GM18511 (cell line): ENCODE measurements around the gene VSIG8.

Source experiments
- ATAC-seq: cut with Tn5 transposase; IDR thresholded peaks from one replicate; pipeline ENCODE4 v1.9.1; 2021; ENCODE audit warnings: mild to moderate bottlenecking, moderate library complexity; ENCODE audit not compliant: unreplicated experiment

The VSIG8 gene

GRCh38 chr1:159884296-159884695 is 21.8 kb upstream of the VSIG8 start:
- no peak for ATAC-seq

- no peak for ATAC-seq
Observed at GRCh38 chr1:159883134-159883533, 20.7 kb upstream of the VSIG8 start.

GRCh38 chr1:159882527-159882862 is 20.0 kb upstream of the VSIG8 start:
- ATAC-seq: no peak

- no peak for ATAC-seq
Observed at GRCh38 chr1:159881622-159882526, 19.4 kb upstream of the VSIG8 start.

- no peak for ATAC-seq
Observed at GRCh38 chr1:159880430-159880829, 18.0 kb upstream of the VSIG8 start.

GRCh38 chr1:159879977-159880376 is 17.5 kb upstream of the VSIG8 start:
- ATAC-seq: no peak

- ATAC-seq: no peak
Observed at GRCh38 chr1:159879136-159879535, 16.7 kb upstream of the VSIG8 start.

- no peak for ATAC-seq
Observed at GRCh38 chr1:159877695-159878444, 15.4 kb upstream of the VSIG8 start.

- ATAC-seq: no peak
Observed at GRCh38 chr1:159873530-159874143, 11.2 kb upstream of the VSIG8 start.

GRCh38 chr1:159872891-159873290 is 10.4 kb upstream of the VSIG8 start:
- ATAC-seq: no peak

- ATAC-seq: no peak
Observed at GRCh38 chr1:159870704-159871103, 8.2 kb upstream of the VSIG8 start.

- no peak for ATAC-seq
Observed at GRCh38 chr1:159869607-159870006, 7.2 kb upstream of the VSIG8 start.

- ATAC-seq: no peak
Observed at GRCh38 chr1:159869173-159869572, 6.7 kb upstream of the VSIG8 start.

GRCh38 chr1:159868766-159869165 is 6.3 kb upstream of the VSIG8 start:
- ATAC-seq: no peak

- no peak for ATAC-seq
Observed at GRCh38 chr1:159867664-159868026, 5.2 kb upstream of the VSIG8 start.

- ATAC-seq: no peak
Observed at GRCh38 chr1:159866905-159867663, 4.6 kb upstream of the VSIG8 start.

- no peak for ATAC-seq
Observed at GRCh38 chr1:159866066-159866465, 3.6 kb upstream of the VSIG8 start.

GRCh38 chr1:159864262-159864661 is 1.8 kb upstream of the VSIG8 start:
- ATAC-seq: no peak

GRCh38 chr1:159862031-159862430 is 426 bp downstream of the VSIG8 start:
- ATAC-seq: no peak

- no peak for ATAC-seq
Observed at GRCh38 chr1:159861218-159861617, 1.2 kb downstream of the VSIG8 start.

- ATAC-seq: no peak
Observed at GRCh38 chr1:159860456-159860855, 2.0 kb downstream of the VSIG8 start.
